OCI-LY1 (cell line): ENCODE results near the gene HPX.

ENCODE experiments used
- EZH2 ChIP-seq: fragments of 200-600 bp; sonication (generic), shearing (Covaris generic); IDR thresholded peaks from 2 replicates; pipeline ENCODE4 v1.8.0; 2017; ENCODE audit warnings: borderline replicate concordance, mixed run types, mild to moderate bottlenecking, antibody characterized with exemption, low read length, moderate library complexity, mixed read lengths
- TF ChIP-seq, protein P1 (sequence below): fragments of 200-600 bp; sonication (generic), shearing (Covaris generic); IDR thresholded peaks from 2 replicates; pipeline ENCODE4 v1.5.1; 2017; ENCODE audit warnings: mild to moderate bottlenecking, antibody characterized with exemption, low read length, moderate library complexity, mixed read lengths

DNA sequence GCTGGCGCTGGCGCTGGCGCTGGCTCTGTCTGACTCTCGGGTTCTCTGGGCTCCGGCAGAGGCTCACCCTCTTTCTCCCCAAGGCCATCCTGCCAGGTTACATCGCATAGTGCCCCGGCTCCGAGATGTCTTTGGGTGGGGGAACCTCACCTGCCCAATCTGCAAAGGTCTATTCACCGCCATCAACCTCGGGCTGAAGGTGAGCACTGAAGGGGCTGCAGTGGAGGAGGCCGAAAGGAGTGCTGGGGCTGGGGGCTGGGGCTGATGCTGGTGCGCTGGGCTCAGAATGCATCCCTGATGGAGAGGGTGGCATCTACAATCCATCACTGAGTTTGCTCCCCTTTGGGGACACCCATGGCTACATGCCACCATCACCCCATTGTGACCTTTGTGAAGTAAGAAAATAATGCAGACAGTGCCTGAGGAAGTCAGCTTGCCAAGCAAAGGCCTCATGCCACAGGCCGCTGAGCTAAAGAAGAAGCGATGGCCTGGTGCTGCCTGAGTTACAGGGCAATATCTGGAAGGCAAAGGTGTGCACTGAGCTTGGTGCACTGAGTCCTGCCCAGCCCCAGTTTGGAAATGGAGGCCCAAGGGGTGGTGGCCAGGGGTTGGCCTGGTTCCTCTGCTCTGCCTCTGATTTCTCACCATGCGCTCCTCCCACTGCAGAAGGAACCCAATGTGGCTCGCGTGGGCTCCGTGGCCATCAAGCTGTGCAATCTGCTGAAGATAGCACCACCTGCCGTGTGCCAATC, 49.9 kb downstream of the HPX start:
- TF ChIP-seq, protein P1, sequence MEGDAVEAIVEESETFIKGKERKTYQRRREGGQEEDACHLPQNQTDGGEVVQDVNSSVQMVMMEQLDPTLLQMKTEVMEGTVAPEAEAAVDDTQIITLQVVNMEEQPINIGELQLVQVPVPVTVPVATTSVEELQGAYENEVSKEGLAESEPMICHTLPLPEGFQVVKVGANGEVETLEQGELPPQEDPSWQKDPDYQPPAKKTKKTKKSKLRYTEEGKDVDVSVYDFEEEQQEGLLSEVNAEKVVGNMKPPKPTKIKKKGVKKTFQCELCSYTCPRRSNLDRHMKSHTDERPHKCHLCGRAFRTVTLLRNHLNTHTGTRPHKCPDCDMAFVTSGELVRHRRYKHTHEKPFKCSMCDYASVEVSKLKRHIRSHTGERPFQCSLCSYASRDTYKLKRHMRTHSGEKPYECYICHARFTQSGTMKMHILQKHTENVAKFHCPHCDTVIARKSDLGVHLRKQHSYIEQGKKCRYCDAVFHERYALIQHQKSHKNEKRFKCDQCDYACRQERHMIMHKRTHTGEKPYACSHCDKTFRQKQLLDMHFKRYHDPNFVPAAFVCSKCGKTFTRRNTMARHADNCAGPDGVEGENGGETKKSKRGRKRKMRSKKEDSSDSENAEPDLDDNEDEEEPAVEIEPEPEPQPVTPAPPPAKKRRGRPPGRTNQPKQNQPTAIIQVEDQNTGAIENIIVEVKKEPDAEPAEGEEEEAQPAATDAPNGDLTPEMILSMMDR = no peak
- TF ChIP-seq EZH2 = no peak
